Measurements from ENCODE around the gene HIKESHI.

The HIKESHI gene

DNA sequence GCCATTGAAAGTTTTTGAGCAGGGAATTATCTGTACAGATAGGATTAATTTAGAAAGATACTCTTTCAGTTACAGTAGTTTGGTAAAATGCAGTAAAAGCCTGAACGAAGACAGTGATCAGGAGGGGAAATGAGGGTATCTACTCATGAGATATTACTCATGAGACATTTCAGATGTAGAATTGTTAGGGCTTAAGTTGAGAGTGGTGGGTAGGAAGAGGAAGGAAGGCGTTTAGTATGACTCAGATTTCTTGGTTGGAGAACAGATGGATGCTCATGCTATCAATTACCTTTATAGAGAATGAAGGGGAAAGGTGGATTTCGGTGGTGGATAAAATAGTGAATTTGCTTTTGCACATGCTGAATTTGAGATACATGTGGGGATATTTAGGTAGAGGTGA, 88.4 kb downstream of the HIKESHI start:
- TF ChIP-seq, protein P1, sequence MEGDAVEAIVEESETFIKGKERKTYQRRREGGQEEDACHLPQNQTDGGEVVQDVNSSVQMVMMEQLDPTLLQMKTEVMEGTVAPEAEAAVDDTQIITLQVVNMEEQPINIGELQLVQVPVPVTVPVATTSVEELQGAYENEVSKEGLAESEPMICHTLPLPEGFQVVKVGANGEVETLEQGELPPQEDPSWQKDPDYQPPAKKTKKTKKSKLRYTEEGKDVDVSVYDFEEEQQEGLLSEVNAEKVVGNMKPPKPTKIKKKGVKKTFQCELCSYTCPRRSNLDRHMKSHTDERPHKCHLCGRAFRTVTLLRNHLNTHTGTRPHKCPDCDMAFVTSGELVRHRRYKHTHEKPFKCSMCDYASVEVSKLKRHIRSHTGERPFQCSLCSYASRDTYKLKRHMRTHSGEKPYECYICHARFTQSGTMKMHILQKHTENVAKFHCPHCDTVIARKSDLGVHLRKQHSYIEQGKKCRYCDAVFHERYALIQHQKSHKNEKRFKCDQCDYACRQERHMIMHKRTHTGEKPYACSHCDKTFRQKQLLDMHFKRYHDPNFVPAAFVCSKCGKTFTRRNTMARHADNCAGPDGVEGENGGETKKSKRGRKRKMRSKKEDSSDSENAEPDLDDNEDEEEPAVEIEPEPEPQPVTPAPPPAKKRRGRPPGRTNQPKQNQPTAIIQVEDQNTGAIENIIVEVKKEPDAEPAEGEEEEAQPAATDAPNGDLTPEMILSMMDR (conservative IDR thresholded peaks at IDR 0.05; ENCODE audit: low read length) = no peak
- DNase-seq (ENCODE audit: low read depth) = no peak
- no peak overlapping the region for H3K4me3 ChIP-seq (ENCODE audit: low read length)

DNA sequence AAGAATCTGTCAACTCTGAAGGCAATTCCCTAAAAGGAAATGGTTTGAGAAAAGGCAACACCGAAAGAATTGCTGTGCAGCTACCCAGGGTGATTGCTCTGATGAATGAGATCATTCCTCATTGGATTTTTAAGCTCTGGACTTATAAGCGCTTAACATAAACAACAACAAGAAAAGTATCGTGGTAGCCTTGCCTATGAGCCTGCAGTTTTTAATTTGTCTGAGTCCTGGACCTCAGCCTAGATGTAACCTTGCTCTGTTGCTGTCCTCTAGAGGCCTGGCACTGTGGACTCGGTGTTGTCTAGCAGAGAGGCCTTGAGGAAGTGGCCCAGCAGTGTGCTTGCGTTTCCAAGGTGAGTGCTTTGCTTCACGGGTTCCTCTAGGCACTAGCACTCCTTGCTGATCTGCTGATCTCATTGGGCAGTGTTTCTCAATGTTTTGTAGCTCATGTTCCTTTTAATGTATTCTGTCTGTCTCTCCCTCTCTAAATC, 93.1 kb downstream of the HIKESHI start:
- peak; percentile 18 for DNase-seq (ENCODE audit: low read depth)
- no peak overlapping the region for H3K4me3 ChIP-seq (ENCODE audit: low read length)

More for the DNA sequence above, 93.1 kb downstream of the HIKESHI start:
- TF ChIP-seq, protein P1 (conservative IDR thresholded peaks at IDR 0.05; ENCODE audit: low read length) = no peak
